Fibroblast of the aortic adventitia (primary cell): ENCODE results near the gene CNTNAP5. TPM values are rescaled to one million over a fixed set of nuclear protein-coding genes. Genes with fewer than 3 reads are reported as not detected.

Experiments
- DNase-seq: peaks from one replicate; pipeline ENCODE4 v3.0.0-alpha.2; 2010; ENCODE audit warnings: low read depth
- H3K4me3 ChIP-seq: 2 replicates; pipeline ENCODE4 v1.5.1; 2011; ENCODE audit warnings: low read depth, mild to moderate bottlenecking, control low read depth, low read length, moderate library complexity
- total RNA-seq: library from RNA; depleted of rRNA; stranded (reverse); fragments of >200 nt; gene quantifications from 2 replicates; pipeline ENCODE4 v1.2.3, GENCODE V29; 2012; ENCODE audit warnings: low replicate concordance
- TF ChIP-seq, protein P1 (sequence below): IDR thresholded peaks from 2 replicates; pipeline ENCODE4 v1.5.1; 2011; ENCODE audit warnings: mild to moderate bottlenecking, low read length, control low read depth, inconsistent platforms; ENCODE audit not compliant: insufficient read depth

The CNTNAP5 gene
- total RNA-seq, 1 donor, result under 0.01 TPM

DNA sequence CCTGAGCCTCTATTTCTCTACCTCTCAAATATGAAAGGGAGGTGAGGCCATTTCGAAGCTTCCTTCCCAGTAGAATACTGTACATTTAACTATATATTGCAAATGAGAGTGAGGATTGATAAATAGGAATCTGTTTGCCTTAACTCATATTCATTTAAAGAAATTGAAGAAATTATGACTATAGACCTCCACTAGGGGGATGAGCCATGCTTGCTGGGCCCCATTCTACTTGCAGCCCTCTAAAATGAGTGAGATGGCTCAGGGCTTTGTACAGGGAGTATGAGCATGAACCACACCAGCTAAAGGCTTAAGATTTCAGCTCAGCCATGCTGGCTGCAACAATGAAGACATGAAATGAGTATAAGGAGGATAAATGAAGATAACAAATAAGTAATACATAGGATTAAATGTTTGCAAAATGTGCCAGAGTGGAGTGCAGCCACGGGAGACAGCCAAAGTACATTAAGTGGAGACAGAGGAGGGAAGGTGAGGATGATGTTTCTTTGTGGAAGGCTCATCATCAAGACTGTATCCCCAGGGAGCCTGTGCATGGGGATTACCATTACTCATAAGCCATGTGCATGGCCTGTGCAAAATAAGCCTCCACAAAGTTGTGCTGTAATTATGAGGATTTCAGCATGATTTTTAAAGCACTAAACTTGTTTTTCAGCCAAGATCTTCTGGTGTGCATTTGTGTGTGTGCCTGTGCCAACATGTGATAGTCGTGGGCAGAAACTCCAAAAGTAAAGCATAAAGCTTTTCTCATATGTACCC is 300.8 kb downstream of the CNTNAP5 start:
- TF ChIP-seq, protein P1, sequence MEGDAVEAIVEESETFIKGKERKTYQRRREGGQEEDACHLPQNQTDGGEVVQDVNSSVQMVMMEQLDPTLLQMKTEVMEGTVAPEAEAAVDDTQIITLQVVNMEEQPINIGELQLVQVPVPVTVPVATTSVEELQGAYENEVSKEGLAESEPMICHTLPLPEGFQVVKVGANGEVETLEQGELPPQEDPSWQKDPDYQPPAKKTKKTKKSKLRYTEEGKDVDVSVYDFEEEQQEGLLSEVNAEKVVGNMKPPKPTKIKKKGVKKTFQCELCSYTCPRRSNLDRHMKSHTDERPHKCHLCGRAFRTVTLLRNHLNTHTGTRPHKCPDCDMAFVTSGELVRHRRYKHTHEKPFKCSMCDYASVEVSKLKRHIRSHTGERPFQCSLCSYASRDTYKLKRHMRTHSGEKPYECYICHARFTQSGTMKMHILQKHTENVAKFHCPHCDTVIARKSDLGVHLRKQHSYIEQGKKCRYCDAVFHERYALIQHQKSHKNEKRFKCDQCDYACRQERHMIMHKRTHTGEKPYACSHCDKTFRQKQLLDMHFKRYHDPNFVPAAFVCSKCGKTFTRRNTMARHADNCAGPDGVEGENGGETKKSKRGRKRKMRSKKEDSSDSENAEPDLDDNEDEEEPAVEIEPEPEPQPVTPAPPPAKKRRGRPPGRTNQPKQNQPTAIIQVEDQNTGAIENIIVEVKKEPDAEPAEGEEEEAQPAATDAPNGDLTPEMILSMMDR, result no peak
- DNase-seq, result no peak

DNA sequence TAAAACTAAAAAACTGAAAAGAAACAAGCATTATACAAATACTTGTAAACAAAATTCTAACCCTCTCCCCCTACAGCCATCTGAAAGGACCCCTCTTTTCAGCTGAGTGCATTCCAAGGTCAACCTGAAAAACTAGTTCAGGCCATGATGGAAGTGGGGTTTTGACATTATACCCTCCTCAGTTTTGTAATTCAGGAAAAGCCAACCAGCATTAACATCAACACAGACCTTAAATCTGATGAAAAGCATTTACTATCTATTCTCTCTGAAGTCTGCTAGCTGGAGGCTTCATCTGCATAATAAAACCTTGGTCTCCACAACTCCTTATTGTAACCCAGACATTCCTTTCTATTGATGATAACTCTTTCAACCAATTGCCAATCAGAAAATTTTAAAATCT is 302.2 kb downstream of the CNTNAP5 start:
- DNase-seq, result no peak
- TF ChIP-seq, protein P1, result no peak
- H3K4me3 ChIP-seq, result no peak overlapping the region

More for the DNA sequence above, 300.8 kb downstream of the CNTNAP5 start:
- no peak overlapping the region for H3K4me3 ChIP-seq

DNA sequence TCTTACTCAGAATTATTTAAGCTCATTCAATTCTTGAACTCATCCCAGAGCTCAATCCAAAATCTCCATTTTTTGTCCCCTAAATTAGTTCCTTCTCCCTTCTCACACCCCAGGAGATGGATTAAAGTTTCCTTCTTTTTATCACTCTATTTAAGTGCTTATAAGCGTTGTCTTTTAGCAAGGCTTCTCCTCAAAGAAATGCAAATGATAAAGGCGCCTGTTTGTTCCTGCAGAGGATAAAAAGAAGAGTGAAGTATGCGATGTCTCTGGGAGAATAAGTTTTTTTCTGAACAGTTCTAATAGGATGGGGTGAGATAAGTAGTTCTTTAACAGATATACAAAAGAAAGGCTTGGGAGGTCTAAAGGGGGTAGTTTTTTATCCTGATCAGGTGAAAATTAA is 303.3 kb downstream of the CNTNAP5 start:
- H3K4me3 ChIP-seq, result no peak overlapping the region
- no peak for DNase-seq
- TF ChIP-seq, protein P1, result no peak

DNA sequence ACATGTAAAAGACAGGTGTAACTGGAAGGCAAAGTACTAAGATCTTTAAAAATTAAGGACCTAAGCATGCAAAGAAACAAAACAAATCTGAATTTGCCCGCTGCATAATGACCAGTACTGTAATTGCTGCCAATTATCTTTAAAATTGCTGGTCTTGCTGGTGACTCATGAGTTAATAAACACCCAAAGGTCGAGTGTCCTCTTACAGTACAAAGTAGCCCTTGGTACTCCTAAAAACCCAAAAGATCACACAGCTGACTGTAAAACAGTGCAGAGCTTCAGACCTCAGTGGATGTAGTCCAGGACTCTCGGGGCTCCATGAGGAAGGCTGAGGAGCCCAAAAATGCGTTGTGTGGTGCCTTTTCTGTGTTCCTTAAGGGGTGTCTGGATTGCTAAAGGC is 308.7 kb downstream of the CNTNAP5 start:
- DNase-seq, result no peak
- H3K4me3 ChIP-seq, result no peak overlapping the region
- TF ChIP-seq, protein P1, result no peak

DNA sequence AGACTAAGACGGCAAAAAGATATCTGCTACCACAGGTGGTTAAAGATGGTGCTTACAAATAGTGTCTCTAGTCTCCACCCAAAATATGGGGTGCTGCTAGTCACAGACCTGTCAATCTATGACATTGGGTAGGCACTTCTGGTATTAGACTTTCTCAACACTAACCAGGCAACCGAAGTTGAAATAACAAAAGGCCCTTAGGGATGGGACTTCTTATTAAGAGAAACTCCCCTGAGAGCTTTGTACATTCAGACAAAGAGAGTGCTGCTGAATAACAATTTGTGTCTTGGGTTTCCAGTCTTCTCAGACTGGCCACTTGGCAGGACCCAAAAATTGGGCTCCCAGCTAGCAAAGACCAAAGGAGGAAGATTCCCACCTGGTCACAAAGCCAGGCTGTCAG is 310.0 kb downstream of the CNTNAP5 start:
- TF ChIP-seq, protein P1, result no peak

DNA sequence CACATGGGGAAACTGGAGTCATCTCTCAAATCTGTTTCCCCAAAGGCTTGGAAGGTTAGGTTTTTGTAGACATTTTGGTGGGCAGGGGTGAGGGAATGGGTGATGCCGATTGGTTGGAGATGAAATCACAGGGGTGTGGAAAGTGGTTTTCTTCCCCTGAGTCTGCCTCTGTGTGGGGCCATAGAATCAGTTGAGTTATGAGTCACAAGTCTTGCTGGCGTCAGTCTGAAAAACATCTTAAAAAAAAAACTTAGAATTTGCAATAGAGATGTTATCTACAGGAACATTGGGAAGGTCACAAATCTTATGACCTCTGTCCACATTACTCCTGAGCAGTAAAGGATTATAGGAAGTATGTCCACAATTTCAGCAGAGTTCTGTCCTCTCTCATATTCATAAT is 314.6 kb downstream of the CNTNAP5 start:
- TF ChIP-seq, protein P1, result no peak
- DNase-seq, result no peak
- no peak overlapping the region for H3K4me3 ChIP-seq

More for the DNA sequence above, 310.0 kb downstream of the CNTNAP5 start:
- H3K4me3 ChIP-seq, result no peak overlapping the region
- no peak for DNase-seq
